Sigmoid colon (tissue), 4 donors: ENCODE measurements around the gene LTF.

Source experiments
- CTCF ChIP-seq, 4 experiments: fragments of 450-650 bp in 3 of 4; fragments of 200-600 bp in 1 of 4; IDR thresholded peaks; one replicate each; pipeline ENCODE4 v1.5.1; 2016 to 2019; ENCODE audit warnings: antibody characterized with exemption in 4 of 4, mild to moderate bottlenecking in 3 of 4, moderate library complexity in 2 of 4
- EP300 ChIP-seq, 4 donors: sonication (generic); formaldehyde crosslinking; IDR thresholded peaks; one replicate each; pipeline ENCODE4 v1.6.1; 2017; ENCODE audit warnings: antibody characterized with exemption in 4 of 4
- POLR2A ChIP-seq, 2 donors: fragments of 450-650 bp; IDR thresholded peaks; one replicate each; pipeline ENCODE4 v1.6.1; 2016; ENCODE audit warnings: antibody characterized with exemption in 2 of 2, mild to moderate bottlenecking in 2 of 2, moderate library complexity in 2 of 2
- POLR2AphosphoS5 ChIP-seq, 4 donors: sonication (generic); formaldehyde crosslinking; IDR thresholded peaks; one replicate each; pipeline ENCODE4 v1.6.1; 2017; ENCODE audit warnings: antibody characterized with exemption in 4 of 4

- TF ChIP-seq POLR2A (IDR thresholded peaks at IDR 0.05) (no peak), CTCF (IDR thresholded peaks at IDR 0.05) (no peak), POLR2AphosphoS5 (IDR thresholded peaks at IDR 0.05) (no peak), EP300 (IDR thresholded peaks at IDR 0.05) (no peak)
Observed at GRCh38 chr3:46399557-46399956, 65.1 kb downstream of the LTF start.
